Measurements from ENCODE around the gene ITSN1. TPM values are rescaled to one million over a fixed set of nuclear protein-coding genes. Genes with fewer than 3 reads are reported as not detected.
"Not testable (repeated sequence)": the region's sequence is repeated elsewhere in the genome, so short reads cannot be mapped to it uniquely, and the experiment has no call there.

Gene ITSN1
- total RNA-seq, 1 donor from 2014 or later: 57.3 TPM

DNA sequence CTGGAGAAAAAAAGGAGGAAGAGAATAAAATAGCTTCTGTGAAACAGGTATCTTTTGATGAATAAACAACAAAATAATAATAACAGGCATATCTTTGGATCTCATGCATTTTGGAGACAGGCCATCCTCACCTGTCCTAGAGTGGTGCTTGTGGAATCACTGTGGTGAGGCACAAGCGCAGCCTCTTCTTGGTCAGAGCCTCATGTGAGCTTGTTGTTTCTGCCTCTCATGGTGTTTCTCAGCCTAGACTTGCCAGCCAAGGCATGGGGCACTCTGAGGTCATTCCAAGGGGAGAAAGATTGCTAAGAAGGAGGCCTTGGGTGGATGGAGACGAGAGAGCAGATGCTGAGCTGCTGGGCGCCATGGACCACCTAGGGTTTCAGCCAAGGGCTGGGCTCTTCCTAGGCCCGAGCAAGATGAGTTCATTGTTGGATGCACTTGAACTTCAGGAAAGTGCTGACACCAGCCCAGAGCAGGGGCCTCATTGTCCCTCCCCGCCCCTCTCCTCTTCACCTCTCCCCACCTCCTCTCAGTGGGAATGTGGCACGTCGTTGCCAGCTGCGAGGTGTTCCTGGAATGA is 223.8 kb downstream of the ITSN1 start:
- DNase-seq: no peak

DNA sequence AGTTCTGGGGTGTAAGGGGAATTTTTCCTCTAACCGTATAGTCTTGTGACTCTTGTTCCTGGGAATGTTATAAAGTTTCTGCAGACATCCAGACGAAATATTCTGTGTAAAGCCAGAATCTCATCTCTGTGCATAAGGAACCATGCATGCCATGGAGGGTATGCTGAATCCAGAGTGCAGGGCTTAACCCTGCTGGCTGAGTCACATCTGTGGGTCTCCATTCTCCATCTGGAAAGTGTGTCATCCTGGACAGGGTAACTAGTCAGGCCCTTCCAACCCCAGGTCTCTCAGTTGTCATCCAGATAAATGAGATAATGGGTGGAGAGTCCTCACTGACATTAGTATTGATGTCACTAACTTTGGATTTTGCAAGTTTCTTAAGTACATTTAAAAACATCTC is 224.5 kb downstream of the ITSN1 start:
- no peak for DNase-seq

DNA sequence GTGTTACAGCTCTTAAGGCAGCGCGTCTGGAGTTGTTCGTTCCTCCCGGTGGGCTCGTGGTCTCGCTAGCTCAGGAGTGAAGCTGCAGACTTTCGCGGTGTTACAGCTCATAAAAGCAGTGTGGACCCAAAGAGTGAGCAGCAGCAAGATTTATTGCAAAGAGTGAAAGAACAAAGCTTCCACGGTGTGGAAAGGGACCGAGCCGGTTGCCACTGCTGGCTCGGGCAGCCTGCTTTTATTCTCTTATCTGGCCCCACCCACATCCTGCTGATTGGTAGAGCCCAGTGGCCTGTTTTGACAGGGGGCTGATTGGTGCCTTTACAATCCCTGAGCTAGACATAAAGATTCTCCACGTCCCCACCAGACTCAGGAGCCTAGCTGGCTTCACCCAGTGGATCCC is 225.6 kb downstream of the ITSN1 start:
- DNase-seq: not testable (repeated sequence)

DNA sequence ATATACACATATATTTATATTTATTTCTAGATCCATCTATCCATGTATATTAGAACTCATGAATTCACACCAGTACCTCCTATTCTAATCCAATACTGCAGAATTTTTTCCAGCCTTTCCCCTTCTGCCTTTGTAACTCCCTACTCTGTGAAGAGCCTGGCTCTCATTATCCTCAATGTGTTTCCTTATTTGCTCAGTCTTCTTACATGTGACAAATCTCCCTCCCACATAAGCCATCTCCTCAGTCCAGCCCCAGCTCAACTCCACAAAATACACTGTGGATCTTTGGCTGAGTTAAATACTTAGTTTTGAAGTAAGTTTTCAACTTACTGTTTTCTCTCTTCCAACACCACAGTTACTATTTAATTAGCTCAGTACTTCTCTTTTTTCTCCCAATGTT is 227.6 kb downstream of the ITSN1 start:
- no peak for DNase-seq

DNA sequence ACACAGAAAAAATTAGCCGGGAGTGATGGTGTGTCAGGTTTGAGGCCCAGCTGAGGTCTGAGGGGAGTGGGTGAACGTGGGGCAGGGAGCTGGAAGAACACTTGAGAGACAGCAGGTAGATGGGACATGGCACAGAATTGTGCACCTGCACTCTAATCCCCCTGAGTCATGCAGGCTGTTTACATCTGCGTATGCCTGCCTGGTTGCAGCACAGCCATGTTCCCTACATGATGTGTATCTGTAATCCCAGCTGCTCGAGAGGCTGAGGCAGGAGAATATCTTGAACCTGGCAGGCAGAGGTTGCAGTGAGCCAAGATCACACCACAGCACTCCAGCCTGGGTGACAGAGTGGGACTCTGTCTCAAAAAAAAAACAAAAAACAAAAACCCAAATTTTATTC is 228.5 kb downstream of the ITSN1 start:
- DNase-seq: no peak

DNA sequence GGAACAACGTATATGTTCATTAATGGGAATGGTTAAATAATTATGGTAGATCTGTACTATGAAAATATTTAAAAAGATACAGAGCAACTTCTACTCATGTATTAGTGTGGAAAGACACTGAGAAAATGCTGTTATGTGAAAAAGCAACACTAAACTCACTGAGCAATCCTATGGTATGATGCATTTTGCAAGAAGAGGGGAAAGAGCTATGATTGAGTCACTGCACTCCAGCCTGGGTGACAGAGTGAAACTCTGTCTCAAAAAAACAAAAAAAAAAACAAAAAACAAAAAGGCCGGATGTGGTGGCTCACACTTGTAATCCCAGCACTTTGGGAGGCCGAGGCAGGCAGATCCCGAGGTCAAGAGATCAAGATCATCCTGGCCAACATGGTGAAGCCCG is 228.9 kb downstream of the ITSN1 start:
- DNase-seq: no peak

DNA sequence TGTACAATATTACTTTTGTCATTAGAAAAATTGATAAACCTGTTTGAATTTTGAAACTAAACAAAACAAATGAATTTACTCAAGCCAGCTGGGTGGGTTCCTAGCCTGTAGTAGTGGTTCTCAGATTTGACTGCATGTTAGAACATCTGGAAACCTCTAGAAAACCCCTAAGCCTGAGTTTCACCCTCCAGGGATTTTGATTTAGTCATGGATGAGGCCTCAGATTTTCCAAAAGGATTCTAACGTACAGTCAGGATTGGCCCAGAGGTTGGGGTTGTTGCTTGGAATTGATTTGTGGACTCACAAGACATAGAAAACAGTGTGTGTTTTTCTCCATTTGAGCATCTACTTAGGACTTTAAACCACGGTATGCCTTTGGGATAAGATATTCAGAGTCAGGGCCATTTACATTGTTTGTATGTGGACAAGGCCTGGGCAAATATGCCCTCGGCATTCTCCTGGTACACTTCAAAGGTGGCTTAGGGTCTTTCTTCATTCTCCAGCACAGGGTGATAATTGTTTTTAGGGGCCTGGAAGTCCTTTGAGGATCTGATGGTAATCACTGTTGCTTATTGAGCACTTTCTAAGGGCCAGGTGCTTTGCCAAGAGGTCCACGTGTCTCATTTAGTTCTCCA is 230.7 kb downstream of the ITSN1 start:
- DNase-seq: no peak

DNA sequence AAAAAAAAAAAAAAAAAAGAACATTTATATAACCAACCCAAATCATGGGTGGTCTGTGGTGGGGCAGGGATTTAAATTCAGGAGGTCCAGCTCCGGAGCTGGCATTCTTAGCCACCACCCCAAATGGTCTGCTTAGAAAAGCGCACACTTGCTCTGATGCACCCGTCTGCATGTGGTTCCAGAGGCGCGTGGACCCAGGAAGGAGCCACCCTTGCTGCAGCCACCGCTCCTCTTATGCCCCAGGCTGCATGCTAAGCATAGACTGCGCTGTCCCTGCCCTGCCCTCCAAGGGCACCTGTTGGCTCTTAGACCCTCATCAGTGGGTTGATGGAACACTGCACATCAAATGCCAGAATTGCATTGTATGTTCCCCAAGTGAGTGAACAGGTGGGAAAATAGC is 231.9 kb downstream of the ITSN1 start:
- no peak for DNase-seq

DNA sequence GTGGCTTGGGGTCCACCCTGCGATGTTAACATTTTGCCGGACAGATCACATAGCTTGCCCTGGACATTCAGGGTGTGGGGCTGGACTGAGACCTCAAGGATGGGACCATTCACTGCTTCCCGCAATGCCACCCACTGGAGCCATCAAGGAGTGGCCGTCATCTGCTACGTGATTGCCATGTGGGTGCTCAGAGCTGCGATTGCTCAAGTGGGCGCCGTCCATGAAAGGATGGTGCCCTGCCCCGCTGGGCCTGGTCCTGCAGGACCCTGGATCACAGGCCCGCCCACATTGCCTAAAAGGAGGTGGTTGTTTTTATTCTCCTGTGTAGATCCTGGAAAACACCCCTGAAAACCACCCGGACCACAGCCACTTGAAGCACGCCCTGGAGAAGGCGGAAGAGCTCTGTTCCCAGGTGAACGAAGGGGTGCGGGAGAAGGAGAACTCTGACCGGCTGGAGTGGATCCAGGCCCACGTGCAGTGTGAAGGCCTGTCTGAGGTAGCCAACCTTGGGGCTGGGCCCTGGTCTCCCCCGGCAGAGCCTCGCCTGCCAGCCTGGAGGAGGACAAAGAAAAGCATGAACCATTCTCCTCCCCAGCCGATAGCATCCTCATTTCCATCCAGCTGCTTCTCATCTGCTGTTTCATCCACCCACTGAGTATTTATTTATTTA is 232.9 kb downstream of the ITSN1 start:
- no peak for DNase-seq

DNA sequence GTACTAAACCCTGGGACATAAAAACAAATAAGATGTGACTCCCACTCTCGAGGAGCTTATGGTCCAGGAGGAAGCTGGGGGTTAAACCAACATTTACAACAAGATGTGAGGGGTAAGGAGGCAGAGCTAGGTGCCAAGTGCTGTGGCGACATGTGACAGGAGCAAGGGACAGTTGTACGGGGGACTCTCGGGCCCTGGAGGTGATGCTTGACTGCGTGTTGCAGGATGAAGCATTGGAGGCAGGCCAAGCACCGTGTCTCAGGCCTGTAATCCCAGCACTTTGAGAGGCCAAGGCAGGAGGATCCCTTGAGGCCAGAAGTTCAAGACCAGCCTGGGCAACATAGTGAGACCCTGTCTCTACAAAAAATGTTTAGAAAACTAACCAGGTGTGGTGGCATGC is 236.5 kb downstream of the ITSN1 start:
- no peak for DNase-seq

DNA sequence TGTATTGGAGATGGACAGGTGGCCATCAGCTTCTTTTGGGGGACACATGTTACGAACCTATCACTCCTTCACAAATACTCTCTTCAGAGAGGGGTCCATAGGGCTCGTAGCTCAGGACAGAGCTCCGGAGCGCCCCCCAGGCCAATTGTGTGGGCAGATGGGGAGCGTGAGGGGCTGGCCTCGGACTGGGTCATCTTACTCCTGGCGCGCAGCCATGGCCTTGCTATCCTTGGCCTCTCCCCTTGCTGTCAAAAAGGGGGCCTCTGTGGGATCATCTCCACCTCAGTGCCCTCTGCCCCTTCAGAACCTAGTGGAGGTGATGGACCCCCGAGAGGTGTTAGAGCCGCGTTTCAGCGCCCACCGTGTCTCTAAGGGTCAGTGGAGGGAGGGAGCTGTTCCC is 238.3 kb downstream of the ITSN1 start:
- DNase-seq: no peak

DNA sequence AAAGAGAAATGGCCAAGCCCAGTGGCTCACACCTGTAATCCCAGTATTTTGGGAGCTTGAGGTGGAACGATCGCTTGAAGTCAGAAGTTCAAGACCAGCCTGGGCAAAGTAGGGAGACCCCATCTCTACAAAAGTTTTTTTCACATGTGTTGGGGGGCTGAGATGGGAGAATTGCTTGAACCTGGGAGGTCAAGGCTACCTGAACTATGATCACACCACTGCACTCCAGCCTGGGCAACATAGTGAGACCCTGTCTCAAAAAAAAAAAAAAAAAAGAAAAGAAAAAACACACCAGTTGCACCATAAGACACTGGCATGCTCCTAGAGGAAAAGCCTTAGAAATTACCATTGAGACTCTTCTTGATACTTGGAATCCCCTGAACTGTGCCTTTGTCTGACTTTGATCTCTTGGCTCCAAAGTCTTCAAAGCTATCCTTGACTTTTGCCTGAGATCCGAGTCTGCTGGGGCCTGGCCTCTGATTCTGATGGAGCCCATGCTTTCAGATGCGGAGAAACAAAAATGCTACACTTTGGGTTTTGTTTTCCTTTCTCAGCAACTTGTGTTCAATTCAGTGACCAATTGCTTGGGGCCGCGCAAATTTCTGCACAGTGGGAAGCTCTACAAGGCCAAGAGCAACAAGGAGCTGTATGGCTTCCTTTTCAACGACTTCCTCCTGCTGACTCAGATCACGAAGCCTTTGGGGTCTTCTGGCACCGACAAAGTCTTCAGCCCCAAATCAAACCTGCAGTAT is 239.6 kb downstream of the ITSN1 start:
- no peak for DNase-seq

DNA sequence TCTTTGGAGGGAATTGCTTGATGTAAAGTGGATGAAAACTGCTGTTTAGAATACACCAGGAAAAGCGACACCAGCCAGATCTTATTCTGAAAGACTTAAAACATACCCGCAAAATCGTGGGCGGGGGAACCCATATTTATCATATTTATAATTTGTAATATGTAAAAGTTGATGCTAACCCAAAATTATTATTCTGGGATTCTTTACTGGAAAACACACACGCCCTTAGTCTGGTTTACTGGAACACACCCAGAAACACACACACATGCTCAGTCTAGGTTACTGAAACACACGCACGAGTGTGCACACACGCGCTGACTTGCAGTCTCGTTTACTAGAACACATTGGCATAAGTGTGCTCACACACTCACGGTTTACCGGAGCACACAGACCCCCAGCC is 240.8 kb downstream of the ITSN1 start:
- DNase-seq: no peak

DNA sequence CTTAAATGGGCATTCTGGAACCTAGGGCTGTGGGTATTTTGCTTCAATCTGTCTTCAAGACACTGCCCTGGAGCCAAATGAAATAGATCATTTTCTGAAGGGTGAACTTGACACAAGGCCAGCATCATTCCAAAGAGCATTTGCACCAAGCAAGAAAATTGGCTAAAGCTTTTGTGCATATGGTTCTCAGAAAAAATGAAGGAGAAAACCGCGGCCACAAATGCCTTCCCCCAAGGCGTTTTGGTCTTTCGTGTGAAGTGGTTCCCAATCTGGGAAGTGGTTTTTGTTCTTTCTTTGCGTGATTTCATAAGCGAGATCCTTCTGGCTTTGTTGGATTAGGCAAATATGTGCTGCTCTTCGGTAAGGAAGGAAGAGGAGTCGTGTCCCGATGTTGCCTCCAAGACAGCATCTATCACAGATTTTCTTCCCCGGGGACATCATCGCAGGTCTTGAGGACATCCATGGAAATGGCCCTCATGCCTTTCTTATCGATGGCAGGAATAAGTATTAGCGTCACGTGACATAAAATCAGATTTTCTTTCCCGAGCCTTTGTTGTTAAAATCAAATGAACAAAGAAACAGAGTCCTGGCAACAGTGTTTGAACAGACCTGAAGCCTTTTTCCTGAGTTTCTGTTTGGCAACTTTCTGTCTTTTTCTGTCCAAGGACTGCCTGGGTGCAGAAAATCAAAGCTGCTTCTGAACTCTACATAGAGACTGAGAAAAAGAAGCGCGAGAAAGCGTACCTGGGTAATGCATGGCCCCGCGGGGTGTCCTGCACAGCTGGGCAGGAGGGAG is 242.3 kb downstream of the ITSN1 start:
- no peak for DNase-seq

DNA sequence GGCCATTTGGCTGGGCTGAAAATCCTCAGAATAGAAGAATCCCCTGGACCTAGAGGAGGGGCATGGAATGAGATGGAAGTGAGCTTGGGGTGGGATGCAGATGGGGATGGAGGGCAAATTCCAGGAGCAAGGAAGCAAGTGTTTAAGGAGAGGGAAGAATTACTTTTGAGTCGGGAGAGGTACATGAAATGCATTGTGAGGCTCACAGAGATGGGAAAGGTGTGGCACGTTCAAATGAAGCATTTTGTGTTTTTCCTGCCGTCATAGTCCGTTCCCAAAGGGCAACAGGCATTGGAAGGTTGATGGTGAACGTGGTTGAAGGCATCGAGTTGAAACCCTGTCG is 242.8 kb downstream of the ITSN1 start:
- no peak for DNase-seq

DNA sequence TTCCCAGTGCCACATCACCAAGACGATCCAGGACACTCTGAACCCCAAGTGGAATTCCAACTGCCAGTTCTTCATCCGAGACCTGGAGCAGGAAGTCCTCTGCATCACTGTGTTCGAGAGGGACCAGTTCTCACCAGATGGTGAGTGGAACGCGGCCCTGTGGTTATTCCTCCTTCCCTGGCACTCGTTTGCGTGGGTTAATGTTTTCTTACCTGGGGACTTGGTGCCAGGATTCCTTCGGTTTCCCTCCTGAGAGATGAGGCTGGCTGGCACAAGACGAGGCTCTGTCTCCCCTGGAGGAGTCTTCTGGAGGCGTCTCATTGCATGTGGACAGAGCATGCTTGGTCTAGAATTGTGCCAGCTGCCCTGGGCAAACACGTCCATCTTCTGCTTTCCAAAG is 244.0 kb downstream of the ITSN1 start:
- no peak for DNase-seq

DNA sequence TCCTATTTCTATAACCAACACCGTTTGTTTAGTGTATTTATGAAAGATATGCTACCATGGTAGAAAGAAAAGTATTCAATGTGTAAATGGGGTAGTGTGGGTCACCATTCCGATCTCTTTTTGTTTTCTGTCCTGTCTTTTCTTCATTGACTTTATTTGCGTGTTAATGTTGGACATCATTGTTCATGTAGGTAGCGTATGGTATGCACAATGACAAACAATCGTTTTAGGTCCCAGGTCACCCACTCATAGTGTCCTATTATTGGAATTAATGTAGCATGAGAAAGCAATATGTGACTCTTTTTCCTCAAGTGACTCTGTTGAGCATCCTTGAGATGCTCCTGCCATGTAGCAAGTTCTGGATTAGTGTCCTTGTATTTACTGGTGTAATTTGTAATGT is 247.9 kb downstream of the ITSN1 start:
- no peak for DNase-seq

DNA sequence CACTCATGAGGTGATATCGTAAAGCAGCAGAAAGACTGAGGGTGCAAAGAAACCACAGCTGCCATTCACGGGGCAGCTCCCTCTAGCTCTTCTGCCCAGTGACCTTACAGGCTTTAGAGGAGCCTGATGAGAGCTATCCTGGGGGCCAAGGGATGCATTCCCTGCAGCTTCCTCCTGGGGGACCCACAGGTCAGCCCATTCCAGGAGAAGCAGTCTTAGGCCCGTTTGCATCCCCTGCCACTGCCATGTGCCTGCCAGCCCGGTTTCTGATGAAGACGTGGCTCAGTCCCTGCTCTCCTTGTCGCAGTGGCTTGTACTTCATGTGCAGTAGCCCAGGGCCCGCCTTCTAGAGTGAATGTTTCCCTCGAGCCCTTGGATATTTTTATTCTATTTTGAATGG is 250.6 kb downstream of the ITSN1 start:
- no peak for DNase-seq

DNA sequence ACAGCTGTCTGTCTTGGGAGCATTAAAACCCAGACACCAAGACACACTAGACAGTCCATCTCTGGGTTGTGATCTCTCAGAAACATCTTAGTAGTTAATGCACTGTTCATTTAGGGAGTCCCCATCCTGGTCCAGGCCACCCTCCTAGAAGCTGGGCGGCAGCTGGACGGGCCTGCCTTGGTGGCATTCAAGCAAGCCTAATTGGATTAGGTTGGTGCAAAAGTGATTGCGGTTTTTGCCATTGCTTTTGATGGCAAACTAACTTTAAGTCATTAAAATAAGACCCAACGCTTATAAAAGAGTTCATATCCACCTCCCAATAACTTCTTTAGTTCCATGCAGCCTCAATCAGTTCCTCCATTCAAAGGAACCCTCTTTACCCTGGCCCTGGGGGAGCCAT is 251.6 kb downstream of the ITSN1 start:
- DNase-seq: no peak

DNA sequence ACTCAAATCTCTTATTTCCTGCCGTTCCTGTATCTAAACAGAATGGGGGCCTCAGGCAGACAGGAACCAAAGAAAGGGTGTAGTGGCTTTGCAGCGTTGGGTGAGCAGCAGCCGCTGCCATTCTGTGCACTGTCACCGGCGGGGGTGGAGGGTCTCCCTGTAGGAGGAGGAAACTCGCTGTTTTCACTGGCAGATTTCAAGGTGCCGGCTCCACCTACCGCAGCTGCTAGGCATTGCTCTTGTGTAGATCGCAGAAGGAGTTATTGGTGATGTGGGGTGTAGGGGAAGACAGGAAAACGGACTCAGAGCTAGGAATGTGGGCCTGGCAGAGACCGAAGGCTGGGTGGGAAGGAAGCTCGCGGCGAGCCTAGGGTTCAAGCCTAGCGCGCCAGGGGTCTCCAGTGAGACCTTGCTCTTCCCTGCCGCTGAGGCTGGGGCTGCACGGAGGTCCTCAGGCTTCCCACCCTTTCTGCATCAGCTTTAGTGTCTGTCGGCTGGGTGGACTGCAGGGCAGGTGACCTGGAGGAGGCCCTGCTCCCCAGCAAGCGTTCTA is 252.5 kb downstream of the ITSN1 start:
- peak; percentile 94 for DNase-seq

DNA sequence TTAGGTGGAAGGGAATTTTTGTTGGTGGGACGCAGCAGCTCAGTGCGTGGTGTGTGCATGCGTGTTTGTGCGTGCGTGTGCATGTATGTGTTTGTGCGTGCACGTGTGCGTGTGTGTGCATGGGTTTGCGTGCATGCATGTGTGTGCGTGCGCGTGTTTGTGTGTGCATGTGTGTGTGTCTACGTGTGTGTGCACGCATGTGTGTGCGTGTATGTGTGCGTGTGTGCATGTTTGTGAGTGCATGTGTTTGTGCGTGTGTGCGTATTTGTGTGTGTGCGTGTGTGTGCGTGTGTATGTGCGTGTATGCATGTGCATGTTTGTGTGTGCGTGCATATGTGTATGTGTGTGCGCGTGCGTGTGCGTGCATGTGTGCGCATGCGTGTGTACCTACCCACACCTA is 253.1 kb downstream of the ITSN1 start:
- DNase-seq: no peak

DNA sequence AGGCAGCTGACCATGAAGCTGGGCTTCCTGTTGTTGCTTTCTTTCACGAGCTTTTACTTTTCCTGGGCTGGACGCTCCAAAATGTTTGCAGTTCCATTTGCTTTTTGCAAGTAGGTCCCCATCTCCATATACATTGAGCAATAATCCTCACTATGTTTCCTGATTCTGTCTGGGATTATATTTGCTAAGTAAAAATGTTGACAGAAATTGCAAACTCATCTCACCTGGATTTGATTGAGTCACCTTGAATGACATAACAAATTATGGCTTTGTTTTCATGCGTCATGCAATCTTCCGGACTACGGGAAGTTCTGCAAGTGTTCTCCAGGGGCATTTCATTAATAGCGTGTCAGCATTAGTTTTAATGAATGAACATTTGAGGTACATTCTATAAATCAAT is 254.4 kb downstream of the ITSN1 start:
- DNase-seq: peak; percentile 47

DNA sequence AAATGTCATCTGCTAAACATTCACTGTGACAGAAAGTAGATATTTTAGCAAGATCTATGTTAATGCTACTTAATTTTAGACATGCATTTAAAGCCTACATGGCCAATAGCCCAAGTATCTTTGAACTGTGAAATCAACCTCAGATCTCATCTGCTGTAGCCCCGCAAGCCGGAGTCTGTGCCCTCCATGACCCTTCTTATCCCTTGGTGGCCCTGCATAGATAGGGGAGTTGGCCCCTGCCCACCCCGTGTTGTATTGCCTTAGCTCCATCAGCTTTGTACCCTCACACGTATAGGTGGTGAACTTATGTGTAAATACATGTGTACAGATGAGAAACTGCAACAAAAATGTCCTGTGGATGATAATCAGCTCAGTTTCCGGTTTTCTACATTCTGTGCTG is 254.8 kb downstream of the ITSN1 start:
- no peak for DNase-seq

All from dermis blood vessel endothelial cell (primary cell).